Measurements from ENCODE around the gene SNRPA1. TPM values are rescaled to one million over a fixed set of nuclear protein-coding genes. Genes with fewer than 3 reads are reported as not detected.

Gene SNRPA1
- total and polyA plus RNA-seq, 9 of the 15 experiments (the other 6 are each of a cell fraction or from before 2014, with no cell fraction given), result 62.7 to 245 (median 189) TPM

DNA sequence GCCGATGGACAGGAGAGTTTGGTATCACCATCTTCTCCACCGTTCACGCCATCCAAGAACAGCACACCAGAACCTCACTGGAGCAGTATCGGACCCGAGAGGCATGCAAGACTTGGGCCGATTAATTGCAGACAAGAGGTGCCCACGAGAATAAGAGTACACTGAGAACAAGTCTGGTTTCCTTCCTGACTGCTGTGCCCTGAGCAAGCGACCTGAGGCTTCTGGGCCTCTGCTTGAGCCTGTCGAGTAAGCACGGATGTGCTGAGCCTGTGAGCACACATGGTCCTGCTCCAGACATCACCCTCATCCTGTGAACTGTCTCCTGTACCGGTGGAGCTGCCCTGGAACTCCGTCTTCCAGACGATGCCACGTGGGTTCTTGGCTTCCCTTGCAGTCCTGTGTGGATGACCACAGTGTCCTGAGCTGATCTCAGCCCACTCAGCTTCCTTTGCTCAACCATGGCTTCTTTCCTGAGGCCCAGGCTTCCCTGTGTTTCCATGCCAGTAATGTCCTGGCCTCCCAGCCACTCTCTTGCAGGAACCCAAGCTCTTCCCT, 34.3 kb upstream of the SNRPA1 start:
- peaks cover 3% of the 10 kb centered on the region for H3K9me3 ChIP-seq (replicated peaks; ENCODE audit: control insufficient read depth, insufficient read depth, low read depth, low read length)
- no peaks in the 10 kb centered on the region for H3K79me2 ChIP-seq (ENCODE audit: control insufficient read depth, insufficient read depth, low read length)
- intact Hi-C loops (cut with micrococcal nuclease), result no loop called here
- no peaks in the 10 kb centered on the region for H3K9me1 ChIP-seq (ENCODE audit: control insufficient read depth, insufficient read depth, low read length)
- DNase-seq (ENCODE audit: extremely low read depth in 1 of 4, low spot score in 3 of 4), result no peak
- FAIRE-seq, result no peak
- no peak overlapping the region for H3K4me2 ChIP-seq (ENCODE audit: insufficient read depth, low read length)
- ChIA-PET POLR2A (interaction anchor here (0.6 kb wide), 1 partner anchor 162 kb away, joined by 4 read pairs; no protein-coding TSS in a partner anchor), CTCF (ENCODE audit: low intra/inter-chr PET ratio) (no interaction called here)
- no TSS peak for BruUV-seq (replicated peaks)
- TF ChIP-seq PRPF4 (IDR thresholded peaks at IDR 0.05; ENCODE audit: insufficient read depth, low read depth, low read length, poor library complexity, severe bottlenecking) (no peak), GABPA (tag; conservative IDR thresholded peaks at IDR 0.05; ENCODE audit: low read depth) (no peak), ZNF696 (CRISPR knock-in tag; conservative IDR thresholded peaks at IDR 0.05) (no peak), RNF2 (IDR thresholded peaks at IDR 0.05) (no peak), ESRRA (IDR thresholded peaks at IDR 0.05; ENCODE audit: borderline replicate concordance, low read depth) (no peak), KAT2B (IDR thresholded peaks at IDR 0.05; ENCODE audit: low read depth, low read length) (no peak), PHB (CRISPR knock-in tag; IDR thresholded peaks at IDR 0.05) (no peak), HNRNPLL (IDR thresholded peaks at IDR 0.05; ENCODE audit: low read depth, low read length, poor library complexity, severe bottlenecking) (no peak), CBX8 (IDR thresholded peaks at IDR 0.05; ENCODE audit: borderline replicate concordance, extremely low read depth, low read depth, low read length, poor library complexity, severe bottlenecking) (no peak), RAD21 (CRISPR knock-in tag; conservative IDR thresholded peaks at IDR 0.05 in 1 of 2, IDR thresholded peaks at IDR 0.05 in 1 of 2) (no peak)
- TF ChIP-seq, protein P1, sequence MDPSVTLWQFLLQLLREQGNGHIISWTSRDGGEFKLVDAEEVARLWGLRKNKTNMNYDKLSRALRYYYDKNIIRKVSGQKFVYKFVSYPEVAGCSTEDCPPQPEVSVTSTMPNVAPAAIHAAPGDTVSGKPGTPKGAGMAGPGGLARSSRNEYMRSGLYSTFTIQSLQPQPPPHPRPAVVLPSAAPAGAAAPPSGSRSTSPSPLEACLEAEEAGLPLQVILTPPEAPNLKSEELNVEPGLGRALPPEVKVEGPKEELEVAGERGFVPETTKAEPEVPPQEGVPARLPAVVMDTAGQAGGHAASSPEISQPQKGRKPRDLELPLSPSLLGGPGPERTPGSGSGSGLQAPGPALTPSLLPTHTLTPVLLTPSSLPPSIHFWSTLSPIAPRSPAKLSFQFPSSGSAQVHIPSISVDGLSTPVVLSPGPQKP (CRISPR knock-in tag; IDR thresholded peaks at IDR 0.05), result no peak
- TF ChIP-seq, protein P2, sequence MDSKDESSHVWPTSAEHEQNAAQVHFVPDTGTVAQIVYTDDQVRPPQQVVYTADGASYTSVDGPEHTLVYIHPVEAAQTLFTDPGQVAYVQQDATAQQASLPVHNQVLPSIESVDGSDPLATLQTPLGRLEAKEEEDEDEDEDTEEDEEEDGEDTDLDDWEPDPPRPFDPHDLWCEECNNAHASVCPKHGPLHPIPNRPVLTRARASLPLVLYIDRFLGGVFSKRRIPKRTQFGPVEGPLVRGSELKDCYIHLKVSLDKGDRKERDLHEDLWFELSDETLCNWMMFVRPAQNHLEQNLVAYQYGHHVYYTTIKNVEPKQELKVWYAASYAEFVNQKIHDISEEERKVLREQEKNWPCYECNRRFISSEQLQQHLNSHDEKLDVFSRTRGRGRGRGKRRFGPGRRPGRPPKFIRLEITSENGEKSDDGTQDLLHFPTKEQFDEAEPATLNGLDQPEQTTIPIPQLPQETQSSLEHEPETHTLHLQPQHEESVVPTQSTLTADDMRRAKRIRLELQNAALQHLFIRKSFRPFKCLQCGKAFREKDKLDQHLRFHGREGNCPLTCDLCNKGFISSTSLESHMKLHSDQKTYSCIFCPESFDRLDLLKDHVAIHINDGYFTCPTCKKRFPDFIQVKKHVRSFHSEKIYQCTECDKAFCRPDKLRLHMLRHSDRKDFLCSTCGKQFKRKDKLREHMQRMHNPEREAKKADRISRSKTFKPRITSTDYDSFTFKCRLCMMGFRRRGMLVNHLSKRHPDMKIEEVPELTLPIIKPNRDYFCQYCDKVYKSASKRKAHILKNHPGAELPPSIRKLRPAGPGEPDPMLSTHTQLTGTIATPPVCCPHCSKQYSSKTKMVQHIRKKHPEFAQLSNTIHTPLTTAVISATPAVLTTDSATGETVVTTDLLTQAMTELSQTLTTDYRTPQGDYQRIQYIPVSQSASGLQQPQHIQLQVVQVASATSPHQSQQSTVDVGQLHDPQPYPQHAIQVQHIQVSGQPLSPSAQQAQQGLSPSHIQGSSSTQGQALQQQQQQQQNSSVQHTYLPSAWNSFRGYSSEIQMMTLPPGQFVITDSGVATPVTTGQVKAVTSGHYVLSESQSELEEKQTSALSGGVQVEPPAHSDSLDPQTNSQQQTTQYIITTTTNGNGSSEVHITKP (IDR thresholded peaks at IDR 0.05; ENCODE audit: partially characterized antibody), result no peak
- TF ChIP-seq, protein P3, sequence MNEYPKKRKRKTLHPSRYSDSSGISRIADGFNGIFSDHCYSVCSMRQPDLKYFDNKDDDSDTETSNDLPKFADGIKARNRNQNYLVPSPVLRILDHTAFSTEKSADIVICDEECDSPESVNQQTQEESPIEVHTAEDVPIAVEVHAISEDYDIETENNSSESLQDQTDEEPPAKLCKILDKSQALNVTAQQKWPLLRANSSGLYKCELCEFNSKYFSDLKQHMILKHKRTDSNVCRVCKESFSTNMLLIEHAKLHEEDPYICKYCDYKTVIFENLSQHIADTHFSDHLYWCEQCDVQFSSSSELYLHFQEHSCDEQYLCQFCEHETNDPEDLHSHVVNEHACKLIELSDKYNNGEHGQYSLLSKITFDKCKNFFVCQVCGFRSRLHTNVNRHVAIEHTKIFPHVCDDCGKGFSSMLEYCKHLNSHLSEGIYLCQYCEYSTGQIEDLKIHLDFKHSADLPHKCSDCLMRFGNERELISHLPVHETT (CRISPR knock-in tag; conservative IDR thresholded peaks at IDR 0.05 in 1 of 2, IDR thresholded peaks at IDR 0.05 in 1 of 2), result no peak
- WGBS (ENCODE audit: insufficient coverage, low coverage, missing lambda C conversion rate), result 34% methylated on average over 14 of the region's 14 CpGs
- H3K27ac ChIP-seq (ENCODE audit: extremely low read depth, low read depth, low read length), result no peak overlapping the region
- no peak overlapping the region for H3K4me3 ChIP-seq
- H2AFZ ChIP-seq (ENCODE audit: low read depth, low read length), result no peak overlapping the region
- no peaks in the 10 kb centered on the region for H4K20me1 ChIP-seq (replicated peaks; ENCODE audit: control insufficient read depth, insufficient read depth, low read length)
- no peak overlapping the region for H3K9ac ChIP-seq (ENCODE audit: insufficient read depth in 1 of 2, low read depth in 2 of 2, low read length in 2 of 2)
- H3K27me3 ChIP-seq (ENCODE audit: control insufficient read depth in 2 of 2, insufficient read depth in 2 of 2, low read length in 2 of 2), result peaks cover 0 to 11% of the 10 kb centered on the region in 2 experiments; a peak in 2 of 5 replicates
- peaks cover 0 to 2% of the 10 kb centered on the region in 2 experiments; a peak in 2 of 5 replicates for H3K4me1 ChIP-seq (replicated peaks in 1 of 2; ENCODE audit: control insufficient read depth in 2 of 2, insufficient read depth in 2 of 2, low read length in 2 of 2)
- ATAC-seq, result no peak
- no peaks in the 10 kb centered on the region for H3K36me3 ChIP-seq (ENCODE audit: control insufficient read depth, insufficient read depth, low read length)
- in situ Hi-C loops (cut with MboI), result no loop called here

All from K562 (cell line).